Measurements from ENCODE around the gene CYP1B1. TPM values are rescaled to one million over a fixed set of nuclear protein-coding genes. Genes with fewer than 3 reads are reported as not detected.

CYP1B1 gene
- polyA plus RNA-seq, 1 donor from 2014 or later: not detected

- Histone ChIP-seq H3K9ac (ENCODE audit: low read length) (no peak overlapping the region), H2AFZ (ENCODE audit: low read depth, low read length) (no peak overlapping the region), H3K79me2 (replicated peaks; ENCODE audit: insufficient read depth, low read length) (no peaks in the 10 kb centered on the region), H3K9me2 (ENCODE audit: insufficient read depth, low read length) (no peaks in the 10 kb centered on the region), H4K20me1 (ENCODE audit: insufficient read depth) (no peaks in the 10 kb centered on the region), H3K36me3 (ENCODE audit: insufficient read depth, low read length) (no peaks in the 10 kb centered on the region), H3K9me3 (ENCODE audit: low read length) (no peaks in the 10 kb centered on the region), H3K4me2 (ENCODE audit: low read length) (no peak overlapping the region), H3F3A (ENCODE audit: insufficient read depth, low read length, poor library complexity, severe bottlenecking) (no peaks in the 10 kb centered on the region), H3K4me3 (ENCODE audit: low read length) (no peak overlapping the region), H3K27me3 (ENCODE audit: insufficient read depth, low read depth, low read length) (no peaks in the 10 kb centered on the region), H3K27ac (ENCODE audit: low read length) (no peak overlapping the region)
- no peak for TF ChIP-seq SMC3 (conservative IDR thresholded peaks at IDR 0.05; ENCODE audit: poor library complexity)
- TF ChIP-seq TAF1 (IDR thresholded peaks at IDR 0.05; ENCODE audit: low read depth): no peak
- no peak for TF ChIP-seq POLR2AphosphoS5 (IDR thresholded peaks at IDR 0.05)
- no peak for TF ChIP-seq MXI1 (conservative IDR thresholded peaks at IDR 0.05; ENCODE audit: poor library complexity, severe bottlenecking)
- no peak for TF ChIP-seq CTCF (IDR thresholded peaks at IDR 0.05; ENCODE audit: poor library complexity, severe bottlenecking)
- no peak for TF ChIP-seq EP300 (conservative IDR thresholded peaks at IDR 0.05; ENCODE audit: poor library complexity, severe bottlenecking)
- no peak for TF ChIP-seq RAD21 (conservative IDR thresholded peaks at IDR 0.05)
- no peak for TF ChIP-seq EZH2 (IDR thresholded peaks at IDR 0.05; ENCODE audit: borderline replicate concordance, insufficient read depth, low read length, poor library complexity, severe bottlenecking)
- TF ChIP-seq REST (IDR thresholded peaks at IDR 0.05; ENCODE audit: borderline replicate concordance): no peak
These were observed 37.3 kb downstream of the CYP1B1 start for GRCh38 chr2:38038682-38039081.

GRCh38 chr2:38037757-38038621 lies 38.0 kb downstream of the CYP1B1 start:
- Histone ChIP-seq H3K36me3 (ENCODE audit: insufficient read depth, low read length) (no peaks in the 10 kb centered on the region), H2AFZ (ENCODE audit: low read depth, low read length) (no peak overlapping the region), H3K4me3 (ENCODE audit: low read length) (no peak overlapping the region), H3F3A (ENCODE audit: insufficient read depth, low read length, poor library complexity, severe bottlenecking) (no peaks in the 10 kb centered on the region), H3K9me3 (ENCODE audit: low read length) (no peaks in the 10 kb centered on the region), H3K9me2 (ENCODE audit: insufficient read depth, low read length) (no peaks in the 10 kb centered on the region), H3K27me3 (ENCODE audit: insufficient read depth, low read depth, low read length) (no peaks in the 10 kb centered on the region), H3K79me2 (replicated peaks; ENCODE audit: insufficient read depth, low read length) (no peaks in the 10 kb centered on the region), H3K9ac (ENCODE audit: low read length) (no peak overlapping the region), H4K20me1 (ENCODE audit: insufficient read depth) (no peaks in the 10 kb centered on the region), H3K4me2 (ENCODE audit: low read length) (no peak overlapping the region), H3K27ac (ENCODE audit: low read length) (no peak overlapping the region)
- TF ChIP-seq REST (IDR thresholded peaks at IDR 0.05; ENCODE audit: borderline replicate concordance): no peak
- no peak for TF ChIP-seq TAF1 (IDR thresholded peaks at IDR 0.05; ENCODE audit: low read depth)
- no peak for TF ChIP-seq EZH2 (IDR thresholded peaks at IDR 0.05; ENCODE audit: borderline replicate concordance, insufficient read depth, low read length, poor library complexity, severe bottlenecking)
- TF ChIP-seq MXI1 (conservative IDR thresholded peaks at IDR 0.05; ENCODE audit: poor library complexity, severe bottlenecking): no peak
- TF ChIP-seq EP300 (conservative IDR thresholded peaks at IDR 0.05; ENCODE audit: poor library complexity, severe bottlenecking): no peak
- no peak for TF ChIP-seq RAD21 (conservative IDR thresholded peaks at IDR 0.05)
- no peak for TF ChIP-seq POLR2AphosphoS5 (IDR thresholded peaks at IDR 0.05)
- TF ChIP-seq CTCF (IDR thresholded peaks at IDR 0.05; ENCODE audit: poor library complexity, severe bottlenecking): no peak
- TF ChIP-seq SMC3 (conservative IDR thresholded peaks at IDR 0.05; ENCODE audit: poor library complexity): no peak

Measured in neural cell (in vitro differentiated cells).